HG02759 (cell line): ENCODE measurements around the gene WLS.
A peak's percentile ranks its signal among the peaks of the same experiment; 100 is the strongest.
"Not testable (repeated sequence)": the region's sequence is repeated elsewhere in the genome, so short reads cannot be mapped to it uniquely, and the experiment has no call there.

Experiments used
- ATAC-seq: cut with Tn5 transposase; IDR thresholded peaks from one replicate; pipeline ENCODE4 v1.9.1; 2021; ENCODE audit warnings: mild to moderate bottlenecking, moderate library complexity; ENCODE audit not compliant: unreplicated experiment

WLS gene

DNA sequence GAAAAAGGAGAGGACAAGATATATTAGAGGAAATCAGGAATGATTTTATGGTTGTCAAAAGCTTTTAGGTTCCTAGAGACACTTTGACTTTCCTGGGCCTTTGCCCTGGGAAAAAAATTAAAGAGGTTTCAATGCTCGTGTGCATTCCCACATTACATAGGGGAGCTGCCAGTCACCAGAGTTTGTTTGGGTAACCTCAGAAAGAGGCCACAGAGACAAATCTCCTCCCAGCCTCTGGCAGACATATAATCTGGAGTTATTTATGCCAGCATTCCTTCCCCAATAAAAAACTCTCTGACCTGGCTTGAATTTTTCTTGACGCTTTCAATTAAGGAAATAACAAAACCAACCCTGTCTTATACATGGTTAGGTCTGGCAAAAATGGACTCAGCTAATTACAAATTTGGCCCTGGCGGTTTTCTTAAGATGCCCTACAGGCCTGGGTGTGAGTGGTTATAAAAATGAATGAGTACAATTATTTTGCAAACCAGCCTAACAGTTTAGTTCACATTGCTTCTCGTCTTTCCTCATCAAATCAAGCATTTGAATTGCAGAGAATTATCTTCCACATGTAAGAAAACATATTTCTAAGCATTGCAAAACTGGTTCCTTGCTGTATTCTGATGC is 63.7 kb downstream of the WLS start:
- no peak for ATAC-seq

GRCh38 chr1:68167211-68167610 is 65.1 kb downstream of the WLS start:
- no peak for ATAC-seq

- ATAC-seq = no peak
Observed at GRCh38 chr1:68166348-68166747, 66.0 kb downstream of the WLS start.

GRCh38 chr1:68165665-68166064 is 66.7 kb downstream of the WLS start:
- ATAC-seq = no peak

GRCh38 chr1:68164918-68165317 is 67.4 kb downstream of the WLS start:
- no peak for ATAC-seq

GRCh38 chr1:68163220-68163619 is 69.1 kb downstream of the WLS start:
- ATAC-seq = no peak

- no peak for ATAC-seq
Observed at GRCh38 chr1:68162761-68163160, 69.6 kb downstream of the WLS start.

DNA sequence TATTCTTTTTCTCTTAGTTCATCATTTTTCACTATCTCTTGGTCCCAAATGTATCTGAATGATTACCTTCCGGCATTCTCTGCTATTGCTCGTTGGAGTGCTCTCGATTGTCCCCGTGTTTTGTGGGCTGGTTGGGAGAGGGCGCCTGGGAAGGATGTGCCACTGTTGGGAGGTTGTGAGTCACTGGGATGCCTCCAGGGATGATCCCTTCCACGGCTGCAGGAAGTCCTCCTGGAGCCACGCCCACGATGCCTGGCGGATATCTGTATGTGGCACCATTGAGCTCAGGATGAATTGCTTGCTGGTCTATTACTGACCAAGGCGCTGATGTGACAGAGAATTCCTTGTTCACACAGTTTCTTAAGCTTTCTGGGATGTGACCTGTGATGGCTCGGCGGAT is 70.7 kb downstream of the WLS start:
- ATAC-seq = not testable (repeated sequence)

- peak; percentile 91 for ATAC-seq
Observed at GRCh38 chr1:68160935-68161334, 71.4 kb downstream of the WLS start.

DNA sequence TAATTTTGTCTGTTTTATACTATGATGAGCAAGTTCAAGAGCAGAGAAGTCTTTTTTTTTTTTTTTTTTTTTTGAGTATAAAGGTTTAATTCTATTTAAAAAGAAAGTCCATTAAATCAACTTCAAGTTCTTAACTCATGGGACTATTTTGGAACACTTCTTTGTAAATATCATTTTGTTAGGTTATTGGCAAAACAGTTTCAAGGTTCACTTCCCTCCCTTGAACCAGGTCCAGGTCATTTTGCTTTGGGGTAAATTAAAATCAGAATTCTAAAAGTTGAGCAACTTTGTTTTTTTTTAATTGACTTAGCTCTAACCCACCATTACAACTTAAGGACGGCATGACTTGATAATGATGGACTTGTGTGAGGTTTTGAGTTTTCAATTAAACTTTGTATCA is 72.3 kb downstream of the WLS start:
- no peak for ATAC-seq

DNA sequence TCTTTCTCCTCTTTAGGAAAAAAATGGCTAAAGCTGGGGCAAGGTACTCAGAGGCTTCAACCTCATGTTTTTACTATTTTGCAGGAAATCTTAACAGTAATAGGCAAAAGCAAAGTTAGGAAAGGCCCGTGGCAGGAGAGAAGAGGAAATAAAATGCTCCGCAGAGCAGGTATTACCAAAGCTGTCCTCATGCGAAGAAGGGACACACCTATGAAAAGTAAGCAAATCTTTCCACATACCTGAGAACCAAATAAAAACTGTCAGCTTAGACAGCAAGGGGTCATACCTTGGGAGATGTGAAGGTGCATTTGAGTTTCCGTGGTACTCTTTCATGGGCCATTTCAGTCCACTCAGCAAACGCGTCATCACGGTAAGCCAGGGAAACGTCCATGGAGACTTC is 73.5 kb downstream of the WLS start:
- no peak for ATAC-seq

GRCh38 chr1:68157416-68157815 is 74.9 kb downstream of the WLS start:
- no peak for ATAC-seq

- ATAC-seq = no peak
Observed at GRCh38 chr1:68151690-68152089, 80.6 kb downstream of the WLS start.

GRCh38 chr1:68149907-68150306 is 82.4 kb downstream of the WLS start:
- ATAC-seq = no peak

- ATAC-seq = no peak
Observed at GRCh38 chr1:68149110-68149798, 83.1 kb downstream of the WLS start.

GRCh38 chr1:68148631-68149030 is 83.7 kb downstream of the WLS start:
- ATAC-seq = no peak

- no peak for ATAC-seq
Observed at GRCh38 chr1:68147534-68148171, 84.7 kb downstream of the WLS start.

- ATAC-seq = no peak
Observed at GRCh38 chr1:68145418-68146126, 86.8 kb downstream of the WLS start.

DNA sequence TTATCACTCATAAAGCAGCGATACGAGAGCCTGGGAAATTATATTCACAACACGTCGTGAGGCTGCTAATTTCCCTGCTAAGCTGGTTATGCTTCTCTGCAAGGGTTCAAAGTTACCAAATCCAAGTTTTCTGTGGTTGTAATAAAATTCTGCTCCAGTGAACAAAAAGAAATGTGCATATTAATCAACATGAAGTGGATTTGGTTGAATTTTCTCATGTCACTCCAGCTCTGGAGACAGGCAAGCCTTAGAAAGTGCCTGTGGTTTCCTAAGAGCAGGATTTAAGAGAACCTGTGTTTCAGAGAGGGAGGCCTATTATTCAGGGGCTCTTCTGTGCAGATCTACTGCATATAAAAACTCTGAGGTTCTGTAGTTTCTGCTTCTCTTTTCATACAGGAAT is 87.5 kb downstream of the WLS start:
- no peak for ATAC-seq

- ATAC-seq = no peak
Observed at GRCh38 chr1:68143633-68144032, 88.7 kb downstream of the WLS start.

DNA sequence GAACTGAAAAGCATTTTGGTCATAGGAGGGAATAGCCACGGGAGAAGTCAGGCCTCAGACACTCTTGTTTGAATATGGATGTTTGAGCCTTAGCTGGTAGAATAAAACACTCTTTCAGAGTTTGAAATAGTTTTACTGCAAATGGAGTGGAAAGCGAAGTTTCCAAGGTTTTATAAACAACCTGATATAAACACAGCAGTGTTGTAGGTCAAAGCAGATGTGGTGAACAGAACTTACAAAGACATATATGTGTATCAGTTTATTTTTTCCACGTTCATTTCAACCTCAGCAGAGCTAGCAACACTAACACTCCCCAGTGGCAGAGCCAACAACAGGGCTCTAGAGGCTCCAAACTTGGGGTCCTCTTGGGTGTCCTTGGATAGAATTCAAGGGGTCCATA is 89.9 kb downstream of the WLS start:
- ATAC-seq = no peak

GRCh38 chr1:68142036-68142435 is 90.3 kb downstream of the WLS start:
- ATAC-seq = no peak
